Measurements from ENCODE around the gene RBM33. TPM values are rescaled to one million over a fixed set of nuclear protein-coding genes. Genes with fewer than 3 reads are reported as not detected.

RBM33 gene
- total and polyA plus RNA-seq, 9 of the 15 experiments (the other 6 are each of a cell fraction or from before 2014, with no cell fraction given) = 4.4 to 80.7 (median 27.3) TPM

DNA sequence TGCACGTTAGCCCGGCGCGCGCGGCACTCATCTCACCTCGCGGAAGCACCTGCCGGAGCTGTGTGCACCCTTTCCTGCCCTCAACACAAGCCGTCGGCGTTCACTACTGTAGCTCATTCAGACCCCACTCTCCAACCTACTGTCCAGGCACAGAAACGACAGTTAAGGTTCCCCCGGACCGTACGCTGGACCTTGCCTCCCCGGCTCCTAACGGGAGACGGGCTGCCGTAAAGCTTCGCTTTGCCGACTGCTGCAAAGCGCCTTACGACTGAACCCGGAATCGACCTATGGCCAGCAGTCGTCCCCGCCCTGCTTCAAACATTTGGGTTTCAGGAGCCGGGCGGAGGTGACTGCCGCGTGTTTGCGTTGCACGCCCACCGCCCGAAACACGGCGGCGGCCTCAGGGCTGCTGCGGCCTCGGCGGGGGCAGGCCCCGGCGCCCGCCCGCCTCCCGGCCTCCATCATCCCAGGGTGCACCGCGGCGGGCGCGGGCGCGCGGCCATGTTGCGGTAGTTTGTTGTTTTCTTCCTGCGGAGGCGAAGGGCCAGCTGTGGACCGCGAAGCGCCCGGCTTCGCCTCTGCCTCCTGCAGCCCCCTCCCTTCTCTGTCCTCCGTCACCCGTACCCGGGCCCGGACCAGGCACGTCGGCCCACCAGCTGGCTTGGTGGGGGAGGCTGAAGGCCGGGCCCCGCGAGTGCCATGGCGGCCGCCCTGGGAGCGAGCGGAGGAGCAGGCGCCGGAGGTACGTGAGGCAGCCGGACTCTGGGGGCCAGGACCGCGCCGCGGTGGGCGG, at the start of gene RBM33 (continued):
- TF ChIP-seq SIN3A (IDR thresholded peaks at IDR 0.05; ENCODE audit: borderline replicate concordance in 2 of 2, control insufficient read depth in 1 of 2, low read depth in 2 of 2, low read length in 2 of 2) = peak; percentile 42 to 59; a peak in 1 of 4 replicates
- peak; percentile 85 for TF ChIP-seq CXXC5 (CRISPR knock-in tag; IDR thresholded peaks at IDR 0.05)
- no peak for TF ChIP-seq ZNF384 (IDR thresholded peaks at IDR 0.05; ENCODE audit: low read depth, low read length)
- no peak for TF ChIP-seq ZNF224 (CRISPR knock-in tag; IDR thresholded peaks at IDR 0.05)
- TF ChIP-seq, protein P1, sequence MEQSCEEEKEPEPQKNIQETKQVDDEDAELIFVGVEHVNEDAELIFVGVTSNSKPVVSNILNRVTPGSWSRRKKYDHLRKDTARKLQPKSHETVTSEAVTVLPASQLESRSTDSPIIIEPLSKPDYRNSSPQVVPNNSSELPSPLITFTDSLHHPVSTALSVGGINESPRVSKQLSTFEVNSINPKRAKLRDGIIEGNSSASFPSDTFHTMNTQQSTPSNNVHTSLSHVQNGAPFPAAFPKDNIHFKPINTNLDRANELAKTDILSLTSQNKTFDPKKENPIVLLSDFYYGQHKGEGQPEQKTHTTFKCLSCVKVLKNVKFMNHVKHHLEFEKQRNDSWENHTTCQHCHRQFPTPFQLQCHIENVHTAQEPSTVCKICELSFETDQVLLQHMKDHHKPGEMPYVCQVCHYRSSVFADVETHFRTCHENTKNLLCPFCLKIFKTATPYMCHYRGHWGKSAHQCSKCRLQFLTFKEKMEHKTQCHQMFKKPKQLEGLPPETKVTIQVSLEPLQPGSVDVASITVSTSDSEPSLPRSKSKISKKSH (CRISPR knock-in tag; IDR thresholded peaks at IDR 0.05) = no peak
- TF ChIP-seq, protein P2, sequence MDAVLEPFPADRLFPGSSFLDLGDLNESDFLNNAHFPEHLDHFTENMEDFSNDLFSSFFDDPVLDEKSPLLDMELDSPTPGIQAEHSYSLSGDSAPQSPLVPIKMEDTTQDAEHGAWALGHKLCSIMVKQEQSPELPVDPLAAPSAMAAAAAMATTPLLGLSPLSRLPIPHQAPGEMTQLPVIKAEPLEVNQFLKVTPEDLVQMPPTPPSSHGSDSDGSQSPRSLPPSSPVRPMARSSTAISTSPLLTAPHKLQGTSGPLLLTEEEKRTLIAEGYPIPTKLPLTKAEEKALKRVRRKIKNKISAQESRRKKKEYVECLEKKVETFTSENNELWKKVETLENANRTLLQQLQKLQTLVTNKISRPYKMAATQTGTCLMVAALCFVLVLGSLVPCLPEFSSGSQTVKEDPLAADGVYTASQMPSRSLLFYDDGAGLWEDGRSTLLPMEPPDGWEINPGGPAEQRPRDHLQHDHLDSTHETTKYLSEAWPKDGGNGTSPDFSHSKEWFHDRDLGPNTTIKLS (IDR thresholded peaks at IDR 0.05; ENCODE audit: borderline replicate concordance, low read depth) = peak; percentile 88
- TF ChIP-seq SREBF2 (CRISPR knock-in tag; IDR thresholded peaks at IDR 0.05) = no peak
- no peak for TF ChIP-seq ZNF444 (CRISPR knock-in tag; IDR thresholded peaks at IDR 0.05)
- TF ChIP-seq YBX1 (IDR thresholded peaks at IDR 0.05) = no peak
- TF ChIP-seq, protein P3, sequence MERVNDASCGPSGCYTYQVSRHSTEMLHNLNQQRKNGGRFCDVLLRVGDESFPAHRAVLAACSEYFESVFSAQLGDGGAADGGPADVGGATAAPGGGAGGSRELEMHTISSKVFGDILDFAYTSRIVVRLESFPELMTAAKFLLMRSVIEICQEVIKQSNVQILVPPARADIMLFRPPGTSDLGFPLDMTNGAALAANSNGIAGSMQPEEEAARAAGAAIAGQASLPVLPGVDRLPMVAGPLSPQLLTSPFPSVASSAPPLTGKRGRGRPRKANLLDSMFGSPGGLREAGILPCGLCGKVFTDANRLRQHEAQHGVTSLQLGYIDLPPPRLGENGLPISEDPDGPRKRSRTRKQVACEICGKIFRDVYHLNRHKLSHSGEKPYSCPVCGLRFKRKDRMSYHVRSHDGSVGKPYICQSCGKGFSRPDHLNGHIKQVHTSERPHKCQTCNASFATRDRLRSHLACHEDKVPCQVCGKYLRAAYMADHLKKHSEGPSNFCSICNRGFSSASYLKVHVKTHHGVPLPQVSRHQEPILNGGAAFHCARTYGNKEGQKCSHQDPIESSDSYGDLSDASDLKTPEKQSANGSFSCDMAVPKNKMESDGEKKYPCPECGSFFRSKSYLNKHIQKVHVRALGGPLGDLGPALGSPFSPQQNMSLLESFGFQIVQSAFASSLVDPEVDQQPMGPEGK (CRISPR knock-in tag; IDR thresholded peaks at IDR 0.05; ENCODE audit: borderline replicate concordance) = no peak
- no peak for TF ChIP-seq MEF2D (tag; conservative IDR thresholded peaks at IDR 0.05; ENCODE audit: low read depth)
- peak; percentile 89 to 91 for TF ChIP-seq FOXK2 (conservative IDR thresholded peaks at IDR 0.05 in 1 of 2, IDR thresholded peaks at IDR 0.05 in 1 of 2; ENCODE audit: low read depth in 2 of 2)
- TF ChIP-seq ZNF133 (CRISPR knock-in tag; IDR thresholded peaks at IDR 0.05) = no peak
- TF ChIP-seq, protein P4, sequence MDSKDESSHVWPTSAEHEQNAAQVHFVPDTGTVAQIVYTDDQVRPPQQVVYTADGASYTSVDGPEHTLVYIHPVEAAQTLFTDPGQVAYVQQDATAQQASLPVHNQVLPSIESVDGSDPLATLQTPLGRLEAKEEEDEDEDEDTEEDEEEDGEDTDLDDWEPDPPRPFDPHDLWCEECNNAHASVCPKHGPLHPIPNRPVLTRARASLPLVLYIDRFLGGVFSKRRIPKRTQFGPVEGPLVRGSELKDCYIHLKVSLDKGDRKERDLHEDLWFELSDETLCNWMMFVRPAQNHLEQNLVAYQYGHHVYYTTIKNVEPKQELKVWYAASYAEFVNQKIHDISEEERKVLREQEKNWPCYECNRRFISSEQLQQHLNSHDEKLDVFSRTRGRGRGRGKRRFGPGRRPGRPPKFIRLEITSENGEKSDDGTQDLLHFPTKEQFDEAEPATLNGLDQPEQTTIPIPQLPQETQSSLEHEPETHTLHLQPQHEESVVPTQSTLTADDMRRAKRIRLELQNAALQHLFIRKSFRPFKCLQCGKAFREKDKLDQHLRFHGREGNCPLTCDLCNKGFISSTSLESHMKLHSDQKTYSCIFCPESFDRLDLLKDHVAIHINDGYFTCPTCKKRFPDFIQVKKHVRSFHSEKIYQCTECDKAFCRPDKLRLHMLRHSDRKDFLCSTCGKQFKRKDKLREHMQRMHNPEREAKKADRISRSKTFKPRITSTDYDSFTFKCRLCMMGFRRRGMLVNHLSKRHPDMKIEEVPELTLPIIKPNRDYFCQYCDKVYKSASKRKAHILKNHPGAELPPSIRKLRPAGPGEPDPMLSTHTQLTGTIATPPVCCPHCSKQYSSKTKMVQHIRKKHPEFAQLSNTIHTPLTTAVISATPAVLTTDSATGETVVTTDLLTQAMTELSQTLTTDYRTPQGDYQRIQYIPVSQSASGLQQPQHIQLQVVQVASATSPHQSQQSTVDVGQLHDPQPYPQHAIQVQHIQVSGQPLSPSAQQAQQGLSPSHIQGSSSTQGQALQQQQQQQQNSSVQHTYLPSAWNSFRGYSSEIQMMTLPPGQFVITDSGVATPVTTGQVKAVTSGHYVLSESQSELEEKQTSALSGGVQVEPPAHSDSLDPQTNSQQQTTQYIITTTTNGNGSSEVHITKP (IDR thresholded peaks at IDR 0.05; ENCODE audit: partially characterized antibody) = no peak
- TF ChIP-seq, protein P5, sequence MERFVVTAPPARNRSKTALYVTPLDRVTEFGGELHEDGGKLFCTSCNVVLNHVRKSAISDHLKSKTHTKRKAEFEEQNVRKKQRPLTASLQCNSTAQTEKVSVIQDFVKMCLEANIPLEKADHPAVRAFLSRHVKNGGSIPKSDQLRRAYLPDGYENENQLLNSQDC (CRISPR knock-in tag; IDR thresholded peaks at IDR 0.05) = no peak
- TF ChIP-seq ZNF23 (CRISPR knock-in tag; IDR thresholded peaks at IDR 0.05) = no peak
- peak; percentile 97 for TF ChIP-seq GTF2E2 (tag; IDR thresholded peaks at IDR 0.05)
- no peak for TF ChIP-seq ARHGAP35 (IDR thresholded peaks at IDR 0.05; ENCODE audit: partially characterized antibody)

Measured in K562 (cell line).